ENCODE data around the gene COQ4. TPM values are rescaled to one million over a fixed set of nuclear protein-coding genes. Genes with fewer than 3 reads are reported as not detected.
A peak's percentile ranks its signal among the peaks of the same experiment; 100 is the strongest.

COQ4 gene
- total RNA-seq, 1 experiment from 2014 or later = 45.8 TPM

GRCh38 chr9:128372784-128373183 is 50.1 kb downstream of the COQ4 start:
- TF ChIP-seq EZH2 (IDR thresholded peaks at IDR 0.05) (no peak), RAD21 (IDR thresholded peaks at IDR 0.05; ENCODE audit: low read depth) (no peak), TCF7L2 (IDR thresholded peaks at IDR 0.05; ENCODE audit: borderline replicate concordance, extremely low read depth, insufficient read depth, insufficient read length) (no peak), ZNF274 (IDR thresholded peaks at IDR 0.05; ENCODE audit: low read depth, low read length) (no peak), FOSL1 (IDR thresholded peaks at IDR 0.05; ENCODE audit: low read depth) (no peak), EGR1 (IDR thresholded peaks at IDR 0.05; ENCODE audit: low read depth) (no peak), JUND (IDR thresholded peaks at IDR 0.05) (no peak), CEBPB (IDR thresholded peaks at IDR 0.05; ENCODE audit: low read depth) (no peak), ZBTB33 (IDR thresholded peaks at IDR 0.05; ENCODE audit: extremely low read depth, insufficient replicate concordance, low read length) (no peak), SIN3A (IDR thresholded peaks at IDR 0.05; ENCODE audit: low read depth) (no peak), CBX3 (IDR thresholded peaks at IDR 0.05; ENCODE audit: low read depth) (no peak), ATF3 (IDR thresholded peaks at IDR 0.05) (no peak), MAX (IDR thresholded peaks at IDR 0.05) (no peak), YY1 (IDR thresholded peaks at IDR 0.05; ENCODE audit: extremely low read depth, insufficient replicate concordance, low read depth, low read length) (no peak), POLR2A (IDR thresholded peaks at IDR 0.05; ENCODE audit: borderline replicate concordance, extremely low read depth, insufficient read depth, insufficient read length) (no peak), SP1 (IDR thresholded peaks at IDR 0.05; ENCODE audit: low read depth) (no peak), EZH2phosphoT487 (IDR thresholded peaks at IDR 0.05; ENCODE audit: borderline replicate concordance) (no peak), ZFX (IDR thresholded peaks at IDR 0.05) (no peak)
- TF ChIP-seq, protein P1, sequence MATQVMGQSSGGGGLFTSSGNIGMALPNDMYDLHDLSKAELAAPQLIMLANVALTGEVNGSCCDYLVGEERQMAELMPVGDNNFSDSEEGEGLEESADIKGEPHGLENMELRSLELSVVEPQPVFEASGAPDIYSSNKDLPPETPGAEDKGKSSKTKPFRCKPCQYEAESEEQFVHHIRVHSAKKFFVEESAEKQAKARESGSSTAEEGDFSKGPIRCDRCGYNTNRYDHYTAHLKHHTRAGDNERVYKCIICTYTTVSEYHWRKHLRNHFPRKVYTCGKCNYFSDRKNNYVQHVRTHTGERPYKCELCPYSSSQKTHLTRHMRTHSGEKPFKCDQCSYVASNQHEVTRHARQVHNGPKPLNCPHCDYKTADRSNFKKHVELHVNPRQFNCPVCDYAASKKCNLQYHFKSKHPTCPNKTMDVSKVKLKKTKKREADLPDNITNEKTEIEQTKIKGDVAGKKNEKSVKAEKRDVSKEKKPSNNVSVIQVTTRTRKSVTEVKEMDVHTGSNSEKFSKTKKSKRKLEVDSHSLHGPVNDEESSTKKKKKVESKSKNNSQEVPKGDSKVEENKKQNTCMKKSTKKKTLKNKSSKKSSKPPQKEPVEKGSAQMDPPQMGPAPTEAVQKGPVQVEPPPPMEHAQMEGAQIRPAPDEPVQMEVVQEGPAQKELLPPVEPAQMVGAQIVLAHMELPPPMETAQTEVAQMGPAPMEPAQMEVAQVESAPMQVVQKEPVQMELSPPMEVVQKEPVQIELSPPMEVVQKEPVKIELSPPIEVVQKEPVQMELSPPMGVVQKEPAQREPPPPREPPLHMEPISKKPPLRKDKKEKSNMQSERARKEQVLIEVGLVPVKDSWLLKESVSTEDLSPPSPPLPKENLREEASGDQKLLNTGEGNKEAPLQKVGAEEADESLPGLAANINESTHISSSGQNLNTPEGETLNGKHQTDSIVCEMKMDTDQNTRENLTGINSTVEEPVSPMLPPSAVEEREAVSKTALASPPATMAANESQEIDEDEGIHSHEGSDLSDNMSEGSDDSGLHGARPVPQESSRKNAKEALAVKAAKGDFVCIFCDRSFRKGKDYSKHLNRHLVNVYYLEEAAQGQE (IDR thresholded peaks at IDR 0.05; ENCODE audit: low read depth) = no peak
- no peak overlapping the region for H2AFZ ChIP-seq (ENCODE audit: low read depth, low read length, poor library complexity, severe bottlenecking)
- peak overlapping the region; percentile 89 for H3K4me2 ChIP-seq (ENCODE audit: low read length)
- peaks cover 0 to 3% of the 10 kb centered on the region in 2 experiments; a peak in 2 of 4 replicates for H3K36me3 ChIP-seq (ENCODE audit: control insufficient read depth in 1 of 2, insufficient read depth in 2 of 2, low read length in 2 of 2)
- no peaks in the 10 kb centered on the region; the same call in 1 of the 2 replicates for H4K20me1 ChIP-seq (ENCODE audit: insufficient read depth)
- ATAC-seq = no peak
- H3K79me2 ChIP-seq (ENCODE audit: insufficient read depth, low read length) = peaks cover 60% of the 10 kb centered on the region
- H3K27ac ChIP-seq (ENCODE audit: low read depth, low read length) = 0 out of 2 replicates have a peak overlapping the region, but pooled peaks have one; percentile 79
- no peaks in the 10 kb centered on the region for H3K9me2 ChIP-seq (ENCODE audit: insufficient read depth)
- DNase-seq (ENCODE audit: low read depth, low spot score) = no peak
- ChIA-PET CTCF (no interaction called here), POLR2A (no interaction called here), RAD21 (ENCODE audit: low non-redundant PET in 1 of 2, low total read pairs in 2 of 2, uncharacterized antibody in 2 of 2, unreplicated experiment in 2 of 2) (no interaction called here)
- no peaks in the 10 kb centered on the region for H3K27me3 ChIP-seq (ENCODE audit: insufficient read depth, low read length)
- H3K9ac ChIP-seq (ENCODE audit: low read length) = peak overlapping the region; percentile 81; the same call in 1 of the 2 replicates
- intact Hi-C loops (cut with micrococcal nuclease) = no loop called here
- H3K4me3 ChIP-seq (replicated peaks in 1 of 2; ENCODE audit: low read depth in 1 of 2, low read length in 2 of 2) = peak overlapping the region; percentile 67 to 91
- H3K9me3 ChIP-seq (ENCODE audit: control insufficient read depth in 1 of 2, insufficient read depth in 1 of 2, low read depth in 1 of 2, low read length in 2 of 2) = no peaks in the 10 kb centered on the region
- peaks cover 13 to 16% of the 10 kb centered on the region in 2 experiments; a peak in 3 of 4 replicates for H3K4me1 ChIP-seq (ENCODE audit: control insufficient read depth in 1 of 2, insufficient read depth in 2 of 2, low read length in 2 of 2)
- BruUV-seq (replicated peaks) = no TSS peak

All from HCT116 (cell line).